GM12873 (cell line): ENCODE data around the gene MVK.
A peak's percentile ranks its signal among the peaks of the same experiment; 100 is the strongest.

Experiments used
- TF ChIP-seq, protein P1 (sequence below): IDR thresholded peaks from 2 replicates; pipeline ENCODE4 v1.5.1; 2012; ENCODE audit warnings: low read depth, mild to moderate bottlenecking, moderate library complexity, low read length, control low read depth; ENCODE audit not compliant: insufficient read depth; ENCODE audit errors: missing control alignments

The MVK gene

GRCh38 chr12:109610523-109610922, 36.9 kb downstream of the MVK start:
- TF ChIP-seq, protein P1, sequence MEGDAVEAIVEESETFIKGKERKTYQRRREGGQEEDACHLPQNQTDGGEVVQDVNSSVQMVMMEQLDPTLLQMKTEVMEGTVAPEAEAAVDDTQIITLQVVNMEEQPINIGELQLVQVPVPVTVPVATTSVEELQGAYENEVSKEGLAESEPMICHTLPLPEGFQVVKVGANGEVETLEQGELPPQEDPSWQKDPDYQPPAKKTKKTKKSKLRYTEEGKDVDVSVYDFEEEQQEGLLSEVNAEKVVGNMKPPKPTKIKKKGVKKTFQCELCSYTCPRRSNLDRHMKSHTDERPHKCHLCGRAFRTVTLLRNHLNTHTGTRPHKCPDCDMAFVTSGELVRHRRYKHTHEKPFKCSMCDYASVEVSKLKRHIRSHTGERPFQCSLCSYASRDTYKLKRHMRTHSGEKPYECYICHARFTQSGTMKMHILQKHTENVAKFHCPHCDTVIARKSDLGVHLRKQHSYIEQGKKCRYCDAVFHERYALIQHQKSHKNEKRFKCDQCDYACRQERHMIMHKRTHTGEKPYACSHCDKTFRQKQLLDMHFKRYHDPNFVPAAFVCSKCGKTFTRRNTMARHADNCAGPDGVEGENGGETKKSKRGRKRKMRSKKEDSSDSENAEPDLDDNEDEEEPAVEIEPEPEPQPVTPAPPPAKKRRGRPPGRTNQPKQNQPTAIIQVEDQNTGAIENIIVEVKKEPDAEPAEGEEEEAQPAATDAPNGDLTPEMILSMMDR, result no peak

DNA sequence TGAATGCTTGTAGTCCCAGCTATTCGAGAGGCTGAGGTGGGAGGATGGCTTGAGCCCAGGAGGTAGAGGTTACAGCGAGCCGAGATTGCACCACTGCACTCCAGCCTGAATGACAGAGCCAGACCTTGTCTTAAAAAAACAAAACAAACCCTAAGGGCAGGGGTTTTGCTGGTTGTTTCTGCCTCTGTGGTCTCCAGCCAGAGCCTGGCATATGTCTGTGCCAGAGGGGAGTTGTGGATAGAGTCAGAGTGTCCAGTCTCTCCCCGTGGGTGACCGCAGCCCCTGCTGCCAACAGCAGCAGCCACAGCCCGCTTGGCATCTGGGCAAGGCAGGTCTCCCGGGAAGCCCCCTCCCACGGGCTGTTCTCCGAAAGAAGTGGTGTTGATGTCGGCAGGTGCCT, 37.6 kb downstream of the MVK start:
- TF ChIP-seq, protein P1, result no peak

DNA sequence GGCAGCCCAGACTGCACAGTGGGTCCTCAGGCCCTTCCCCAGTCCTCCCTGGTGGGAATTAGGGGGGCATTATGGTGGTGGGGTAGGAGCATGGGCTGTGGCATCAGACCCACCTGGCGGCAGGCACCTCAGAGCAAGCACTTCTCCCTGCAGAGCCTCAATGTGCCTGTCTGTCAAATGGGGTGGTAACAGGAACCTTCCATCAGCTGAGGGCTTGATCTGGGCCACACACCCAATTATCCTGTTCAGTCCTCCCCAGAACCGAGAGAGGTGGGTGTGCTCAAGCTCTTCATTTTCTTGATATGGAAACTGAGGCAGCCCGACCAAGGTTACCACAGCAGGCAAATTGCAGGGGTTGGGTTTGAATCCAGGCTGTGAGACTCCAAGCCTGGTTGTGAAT, 38.4 kb downstream of the MVK start:
- TF ChIP-seq, protein P1, result no peak

GRCh38 chr12:109612975-109613502, 39.4 kb downstream of the MVK start:
- TF ChIP-seq, protein P1, result peak; percentile 53

DNA sequence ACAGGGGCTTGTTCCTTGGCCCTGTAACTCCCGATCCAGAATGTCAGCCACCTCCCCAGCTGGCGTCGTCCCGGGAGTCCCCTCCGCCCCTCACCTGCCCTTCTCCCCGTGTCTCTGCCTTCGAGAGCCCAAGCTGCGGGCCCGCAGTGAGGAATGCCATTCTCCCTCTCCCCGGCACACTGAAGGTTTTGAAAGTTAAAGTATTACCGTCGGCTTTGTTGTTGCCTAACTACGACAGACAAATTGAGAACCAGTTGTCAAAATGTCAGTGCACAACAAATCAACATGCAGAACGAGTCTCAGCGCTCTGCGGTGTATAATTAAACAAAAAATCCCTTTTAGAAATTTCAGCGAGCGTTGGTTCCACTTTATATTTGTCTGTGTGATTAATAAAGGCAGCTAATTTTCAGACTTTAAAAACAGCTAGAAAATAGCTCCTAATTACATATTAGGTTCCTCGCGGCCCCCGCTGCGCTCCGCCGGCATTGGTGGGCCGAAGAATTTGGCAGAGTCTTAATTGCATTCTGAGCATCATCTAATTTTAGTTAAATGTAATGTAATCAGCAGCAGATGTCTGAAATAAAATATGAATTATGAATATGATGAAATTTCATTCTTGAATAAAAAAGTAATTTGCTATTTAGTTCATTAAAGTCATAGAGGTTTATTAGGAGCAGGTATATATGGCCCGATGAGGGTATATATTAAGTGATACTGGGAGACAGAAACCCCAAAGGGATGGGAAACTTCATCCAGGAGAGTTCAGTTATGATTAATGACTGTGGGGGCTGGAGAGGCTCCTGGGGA, 40.3 kb downstream of the MVK start:
- TF ChIP-seq, protein P1, result no peak

DNA sequence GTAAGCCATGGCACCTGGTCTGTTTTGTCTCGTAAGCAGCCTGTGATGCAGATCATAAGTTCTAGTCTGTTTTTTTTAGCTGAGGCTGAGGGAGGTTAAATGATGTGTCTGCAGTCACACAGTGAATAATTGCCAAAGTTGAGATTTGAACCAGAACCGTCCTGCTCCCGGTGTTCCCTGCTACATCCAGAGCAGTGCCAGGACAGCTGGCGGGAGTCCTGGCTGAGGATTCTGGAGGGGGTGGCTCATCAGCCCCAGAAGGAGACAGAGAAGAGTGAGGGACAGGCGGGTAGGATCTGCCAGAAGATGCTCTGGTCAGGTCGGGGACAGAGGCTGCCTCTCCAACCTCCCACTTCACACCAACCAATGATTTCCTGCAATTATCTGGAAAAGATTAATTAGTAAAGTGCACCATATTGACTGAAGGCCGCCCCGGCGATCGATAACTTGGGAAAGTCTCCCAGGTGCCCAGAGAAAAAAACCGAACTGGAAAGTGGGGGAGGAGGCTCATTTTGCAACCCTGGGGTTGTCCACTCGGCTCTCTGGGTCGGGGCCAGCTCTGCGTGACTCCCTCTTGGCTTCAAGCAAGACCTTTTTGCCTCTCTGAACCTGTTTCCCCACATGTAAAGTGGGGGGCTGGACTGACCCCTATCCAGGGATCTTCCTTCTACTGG, 42.1 kb downstream of the MVK start:
- TF ChIP-seq, protein P1, result no peak

DNA sequence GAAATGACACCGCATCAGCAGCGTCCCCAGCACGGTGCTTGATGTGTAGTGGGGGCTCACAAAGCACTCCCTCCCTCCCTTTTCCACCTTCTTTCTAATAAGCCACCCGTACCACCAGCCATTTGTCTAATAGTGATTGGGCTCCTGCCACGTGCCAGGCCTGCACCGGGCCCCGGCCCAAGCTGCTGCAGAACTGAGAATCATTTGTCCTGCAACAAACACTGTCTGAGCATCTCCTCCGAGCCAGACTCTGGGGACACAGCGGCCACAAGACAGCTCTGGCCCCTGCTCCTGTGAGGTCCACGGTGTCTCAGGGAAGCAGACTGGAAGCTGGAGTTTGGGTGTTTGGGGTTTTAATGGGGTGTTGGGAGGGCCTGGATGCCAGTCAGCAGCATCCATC, 43.9 kb downstream of the MVK start:
- TF ChIP-seq, protein P1, result no peak
